HG03439 (cell line): ENCODE measurements around the gene HOXD11.
A peak's percentile ranks its signal among the peaks of the same experiment; 100 is the strongest.

Source experiments
- ATAC-seq: cut with Tn5 transposase; IDR thresholded peaks from one replicate; pipeline ENCODE4 v1.9.1; 2021; ENCODE audit warnings: mild to moderate bottlenecking, moderate library complexity; ENCODE audit not compliant: unreplicated experiment

The HOXD11 gene

DNA sequence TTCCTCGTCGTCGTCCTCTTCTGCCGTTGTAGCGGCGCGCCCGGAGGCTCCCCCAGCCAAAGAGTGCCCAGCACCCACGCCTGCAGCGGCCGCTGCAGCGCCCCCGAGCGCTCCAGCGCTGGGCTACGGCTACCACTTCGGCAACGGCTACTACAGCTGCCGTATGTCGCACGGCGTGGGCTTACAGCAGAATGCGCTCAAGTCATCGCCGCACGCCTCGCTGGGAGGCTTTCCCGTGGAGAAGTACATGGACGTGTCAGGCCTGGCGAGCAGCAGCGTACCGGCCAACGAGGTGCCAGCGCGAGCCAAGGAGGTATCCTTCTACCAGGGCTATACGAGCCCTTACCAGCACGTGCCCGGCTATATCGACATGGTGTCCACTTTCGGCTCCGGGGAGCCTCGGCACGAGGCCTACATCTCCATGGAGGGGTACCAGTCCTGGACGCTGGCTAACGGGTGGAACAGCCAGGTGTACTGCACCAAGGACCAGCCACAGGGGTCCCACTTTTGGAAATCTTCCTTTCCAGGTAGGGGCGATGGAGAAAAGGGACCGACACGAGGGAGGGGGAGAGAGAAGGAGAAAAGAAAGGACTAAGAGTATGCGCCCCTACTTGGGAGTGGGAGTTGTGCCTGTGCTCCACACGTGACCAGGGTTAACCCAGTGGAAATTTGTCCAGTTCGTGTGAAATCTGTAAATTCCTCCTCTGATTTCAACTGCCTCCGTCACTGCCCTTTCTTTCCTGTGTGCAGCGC lies 13.8 kb upstream of the HOXD11 start:
- ATAC-seq = no peak

DNA sequence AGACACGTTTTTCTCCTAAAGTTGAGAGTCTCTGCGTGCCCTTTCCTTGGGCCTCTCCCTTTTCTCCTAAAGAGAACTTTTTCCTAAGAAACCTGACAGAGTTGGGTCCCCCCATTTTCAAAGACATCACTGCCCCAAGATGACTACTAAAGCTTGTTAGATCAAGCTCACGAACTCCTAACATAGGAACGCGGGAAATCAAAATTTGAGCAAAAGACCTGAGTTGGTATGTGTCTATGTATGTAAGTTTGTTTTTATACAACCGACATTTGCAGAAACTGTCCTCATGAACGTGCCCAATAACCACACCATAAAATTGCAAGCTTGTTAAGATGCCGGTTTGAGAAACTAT lies 13.2 kb upstream of the HOXD11 start:
- no peak for ATAC-seq

GRCh38 chr2:176094349-176094748 lies 12.7 kb upstream of the HOXD11 start:
- ATAC-seq = no peak

DNA sequence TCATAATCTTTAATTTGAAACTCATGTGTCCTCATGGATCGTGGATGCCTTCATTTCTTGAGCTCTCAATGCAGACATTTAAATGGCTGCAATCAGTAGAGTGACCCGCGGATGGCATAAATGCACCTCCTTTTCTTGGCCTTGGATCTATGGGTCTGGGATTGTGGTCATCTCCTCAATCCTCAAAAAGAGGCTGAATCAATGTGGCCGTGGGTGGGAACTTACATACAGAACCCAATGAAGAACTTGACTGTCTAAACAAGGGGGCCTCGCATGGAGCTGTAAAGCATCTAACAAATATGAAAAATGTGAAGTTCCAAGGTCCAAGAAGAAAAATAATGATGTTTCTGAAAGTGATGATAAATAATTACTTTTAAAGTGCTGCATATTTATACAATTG lies 11.7 kb upstream of the HOXD11 start:
- no peak for ATAC-seq

GRCh38 chr2:176096243-176096985 lies 10.7 kb upstream of the HOXD11 start:
- ATAC-seq = no peak

GRCh38 chr2:176096986-176097819 lies 9.9 kb upstream of the HOXD11 start:
- peak; percentile 90 for ATAC-seq

DNA sequence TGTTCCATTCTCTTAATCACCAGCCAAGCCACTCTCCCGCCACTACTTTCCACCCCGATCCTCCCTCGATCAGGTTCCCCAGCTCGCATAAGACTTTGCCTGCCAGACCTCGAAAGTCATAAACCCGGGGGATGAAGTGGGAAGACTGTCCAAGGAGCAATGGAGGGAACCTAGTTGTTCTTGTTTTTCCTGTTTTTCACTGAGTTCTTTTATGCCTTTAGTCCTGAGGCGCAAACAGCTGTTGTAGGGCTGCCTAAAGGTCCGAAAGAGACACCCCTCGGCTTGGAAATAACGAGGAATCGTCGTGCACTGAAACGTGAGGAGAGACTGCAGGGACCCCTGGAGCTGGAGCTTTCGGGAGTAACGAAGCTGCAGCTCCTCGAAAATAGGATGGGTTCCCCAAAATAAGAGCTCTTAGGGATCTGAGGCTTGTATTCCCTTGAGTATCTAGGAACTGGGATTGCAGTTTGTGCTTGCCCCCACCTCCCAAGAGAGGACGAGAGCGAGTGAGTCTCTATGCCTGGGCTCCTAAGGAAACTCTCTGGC lies 9.2 kb upstream of the HOXD11 start:
- ATAC-seq = no peak

DNA sequence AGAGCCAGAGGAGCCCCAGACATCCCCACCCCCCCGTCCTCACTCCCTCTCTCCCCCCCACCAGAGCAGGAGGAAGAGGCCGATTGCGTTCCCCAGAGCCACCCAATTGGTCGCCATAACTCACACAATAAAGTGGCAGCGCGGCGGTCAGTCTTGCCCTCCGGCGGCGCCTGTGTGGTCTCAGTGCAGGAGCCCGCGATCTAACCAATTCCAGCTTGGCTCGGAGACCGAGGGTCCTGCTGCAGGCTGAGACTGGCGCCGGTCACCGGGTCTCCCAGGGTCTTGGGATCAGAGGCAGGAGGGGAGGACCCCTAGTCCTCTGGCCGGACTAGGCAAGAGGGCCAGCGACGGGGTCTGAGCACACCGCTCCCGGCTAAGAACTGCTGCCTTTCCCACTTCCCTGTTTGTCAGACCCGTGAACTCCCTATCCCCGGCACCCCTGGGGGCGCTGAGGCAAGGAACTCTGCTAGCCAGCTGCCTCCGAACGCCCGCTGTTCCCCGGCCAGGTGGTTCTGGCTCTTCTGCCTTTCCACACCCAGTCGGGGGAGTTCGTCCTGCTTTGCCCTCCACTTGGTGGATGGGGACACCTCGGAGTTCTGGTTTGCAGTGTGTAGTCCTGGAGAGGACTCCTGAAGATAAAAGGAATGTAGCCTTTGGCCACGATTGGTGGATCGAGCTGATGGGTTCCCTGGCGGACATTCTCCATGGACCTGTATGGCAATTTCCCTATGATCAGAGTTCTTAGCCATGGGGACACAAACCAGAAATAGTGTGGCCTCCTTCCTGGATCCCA lies 8.5 kb upstream of the HOXD11 start:
- no peak for ATAC-seq

DNA sequence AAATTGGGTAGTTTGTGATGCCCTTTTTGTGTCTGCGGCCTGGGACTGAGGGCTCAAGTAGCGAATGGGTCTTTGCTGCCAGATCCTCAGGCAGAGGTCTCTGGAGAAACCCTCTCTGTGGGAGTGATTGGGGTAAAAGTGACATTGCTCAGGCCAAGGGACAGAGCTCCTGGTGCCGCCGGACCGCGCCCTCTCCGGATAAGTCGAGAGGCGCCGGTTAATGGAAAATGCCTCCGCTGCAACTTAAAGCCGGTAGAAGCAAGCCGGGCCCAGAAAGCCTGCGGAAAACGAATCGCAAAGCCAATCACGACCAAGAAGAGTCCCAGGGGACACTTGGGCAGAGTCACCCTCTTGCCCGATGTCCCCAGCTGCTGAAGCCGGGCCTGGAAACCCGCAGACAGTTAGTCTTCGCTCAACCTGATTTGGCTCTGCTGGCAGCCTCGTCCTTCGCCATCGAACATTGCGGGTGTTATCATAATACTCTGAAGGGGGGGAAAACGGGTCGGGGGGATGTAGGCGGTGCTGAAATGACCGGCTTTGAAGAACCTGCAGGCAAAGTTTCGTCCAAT lies 7.8 kb upstream of the HOXD11 start:
- no peak for ATAC-seq

GRCh38 chr2:176099728-176100546 lies 7.1 kb upstream of the HOXD11 start, which contains the start of gene HOXD12:
TSS of gene HOXD12 (plus strand) at chr2:176099795. CDS start at chr2:176099802, 7 bp downstream.
- ATAC-seq = no peak

GRCh38 chr2:176100547-176101140 lies 6.4 kb upstream of the HOXD11 start:
- ATAC-seq = no peak

DNA sequence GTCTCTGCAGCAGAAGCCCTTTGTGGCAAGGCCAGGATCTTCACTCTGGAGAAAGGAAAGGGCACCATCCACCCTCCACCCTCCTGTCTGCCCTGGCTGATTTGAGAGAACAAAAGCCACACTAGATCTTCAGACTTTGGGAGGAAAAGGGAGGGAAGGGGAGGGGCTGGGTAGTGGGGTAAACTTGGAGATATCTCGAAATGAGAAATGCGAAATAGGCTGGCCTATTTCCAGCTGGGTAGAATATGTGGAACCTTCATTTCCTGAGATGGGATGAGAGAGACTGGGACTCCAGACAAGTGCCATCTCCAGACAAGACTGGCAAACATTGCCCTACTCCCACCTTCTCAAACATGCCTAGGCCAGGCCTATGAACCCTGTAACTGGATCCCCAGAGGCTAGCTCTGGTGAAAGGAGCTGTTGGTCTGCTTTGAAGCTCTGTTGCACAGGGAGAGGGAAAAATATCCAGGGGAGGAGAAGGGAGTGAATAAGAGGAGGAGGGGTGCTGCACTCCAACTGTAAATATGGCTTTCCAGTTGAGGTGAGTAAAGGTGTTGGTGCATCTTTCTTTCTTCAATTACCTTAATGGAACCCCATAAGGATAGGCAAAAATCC lies 5.8 kb upstream of the HOXD11 start:
- ATAC-seq = no peak

GRCh38 chr2:176101842-176102241 lies 5.2 kb upstream of the HOXD11 start:
- no peak for ATAC-seq

GRCh38 chr2:176102309-176102866 lies 4.7 kb upstream of the HOXD11 start:
- no peak for ATAC-seq

- no peak for ATAC-seq
These were observed 3.9 kb upstream of the HOXD11 start for GRCh38 chr2:176103194-176103593.

DNA sequence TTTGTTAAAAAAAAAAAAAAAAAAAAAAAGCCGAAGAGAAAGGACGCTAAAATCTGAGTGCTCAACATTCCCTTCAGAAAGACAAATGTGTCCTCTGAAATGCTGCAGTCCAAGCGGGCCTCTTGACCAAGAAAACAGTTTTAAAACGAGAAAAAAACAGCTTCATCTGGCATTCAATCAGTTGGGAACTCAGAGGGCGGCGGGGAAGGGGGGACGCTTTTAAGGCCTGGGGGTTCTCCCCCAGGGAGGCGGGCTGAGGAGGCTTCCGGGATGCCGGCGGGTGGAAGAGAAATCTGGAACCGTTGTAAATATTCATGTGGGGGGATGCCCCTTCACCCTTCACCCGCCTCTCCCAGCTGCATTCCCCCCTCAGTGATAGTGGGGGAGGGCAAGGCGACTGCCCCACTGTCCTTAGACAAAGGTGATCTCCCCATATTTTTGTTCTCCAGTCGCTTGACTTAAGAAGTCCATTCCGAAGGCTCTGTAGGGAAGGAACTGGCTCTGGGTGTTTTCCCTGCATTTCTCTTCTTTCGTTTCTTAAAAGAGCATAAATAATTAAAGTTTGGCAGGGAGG lies 3.3 kb upstream of the HOXD11 start:
- no peak for ATAC-seq

GRCh38 chr2:176104316-176105077 lies 2.6 kb upstream of the HOXD11 start:
- ATAC-seq = no peak
